MCF 10A (cell line): ENCODE measurements around the gene NEK6. TPM values are rescaled to one million over a fixed set of nuclear protein-coding genes. Genes with fewer than 3 reads are reported as not detected.
A peak's percentile ranks its signal among the peaks of the same experiment; 100 is the strongest.

Experiments
- BruUV-seq: library from RNA; stranded (reverse); fragments of 400-500 nt; replicated peaks from 2 replicates; lab custom pipeline; 2021; lab: Mats Ljungman, UMichigan
- CTCF ChIA-PET: fragments of 300-600 bp; sonication (Branson Sonifier 250); formaldehyde crosslinking; extraction: SDS; loops from one replicate; lab custom pipeline; 2021; ENCODE audit warnings: antibody characterized with exemption, inconsistent platforms; lab: Yijun Ruan, JAX
- POLR2A ChIA-PET: fragments of 300-600, 350-650 bp; sonication (Branson Sonifier 250); formaldehyde crosslinking; extraction: SDS; loops from one replicate; lab custom pipeline; 2020; ENCODE audit warnings: antibody characterized with exemption, inconsistent platforms; lab: Yijun Ruan, JAX
- DNase-seq: peaks from one replicate; pipeline ENCODE4 v3.0.0-alpha.2; 2018; ENCODE audit not compliant: unreplicated experiment
- H3K27ac Mint-ChIP-seq: one replicate; pipeline ENCODE4 v1.8.0; 2022; ENCODE audit warnings: mild to moderate bottlenecking, low read depth, mixed read lengths; ENCODE audit not compliant: unreplicated experiment
- H3K27me3 Mint-ChIP-seq: one replicate; pipeline ENCODE4 v1.8.0; 2022; ENCODE audit warnings: mixed read lengths; ENCODE audit not compliant: insufficient read depth, unreplicated experiment
- H3K36me3 Mint-ChIP-seq: one replicate; pipeline ENCODE4 v1.8.0; 2022; ENCODE audit warnings: mild to moderate bottlenecking, moderate library complexity, mixed read lengths; ENCODE audit not compliant: insufficient read depth, unreplicated experiment
- H3K4me1 Mint-ChIP-seq: one replicate; pipeline ENCODE4 v1.8.0; 2022; ENCODE audit warnings: mixed read lengths; ENCODE audit not compliant: insufficient read depth, unreplicated experiment
- H3K4me3 Mint-ChIP-seq: one replicate; pipeline ENCODE4 v1.8.0; 2022; ENCODE audit warnings: mild to moderate bottlenecking, moderate library complexity, mixed read lengths; ENCODE audit not compliant: unreplicated experiment
- H3K9me3 Mint-ChIP-seq: one replicate; pipeline ENCODE4 v1.8.0; 2022; ENCODE audit warnings: mixed read lengths; ENCODE audit not compliant: unreplicated experiment
- intact Hi-C: fragments of 100-400 bp; cut with micrococcal nuclease; formaldehyde crosslinking; loops from 2 replicates; pipeline ENCODE4 v1.14.1; 2022
- total RNA-seq: library from RNA; stranded (reverse); gene quantifications from 2 replicates; pipeline ENCODE4 v1.2.3, GENCODE V29; 2022
- TF ChIP-seq, protein P1 (sequence below): fragments of 200-600 bp; IDR thresholded peaks from one replicate; pipeline ENCODE4 v1.8.0; 2022; ENCODE audit warnings: antibody characterized with exemption, mild to moderate bottlenecking; ENCODE audit not compliant: unreplicated experiment

The NEK6 gene
- total RNA-seq, 1 experiment from 2014 or later: 27.5 TPM

DNA sequence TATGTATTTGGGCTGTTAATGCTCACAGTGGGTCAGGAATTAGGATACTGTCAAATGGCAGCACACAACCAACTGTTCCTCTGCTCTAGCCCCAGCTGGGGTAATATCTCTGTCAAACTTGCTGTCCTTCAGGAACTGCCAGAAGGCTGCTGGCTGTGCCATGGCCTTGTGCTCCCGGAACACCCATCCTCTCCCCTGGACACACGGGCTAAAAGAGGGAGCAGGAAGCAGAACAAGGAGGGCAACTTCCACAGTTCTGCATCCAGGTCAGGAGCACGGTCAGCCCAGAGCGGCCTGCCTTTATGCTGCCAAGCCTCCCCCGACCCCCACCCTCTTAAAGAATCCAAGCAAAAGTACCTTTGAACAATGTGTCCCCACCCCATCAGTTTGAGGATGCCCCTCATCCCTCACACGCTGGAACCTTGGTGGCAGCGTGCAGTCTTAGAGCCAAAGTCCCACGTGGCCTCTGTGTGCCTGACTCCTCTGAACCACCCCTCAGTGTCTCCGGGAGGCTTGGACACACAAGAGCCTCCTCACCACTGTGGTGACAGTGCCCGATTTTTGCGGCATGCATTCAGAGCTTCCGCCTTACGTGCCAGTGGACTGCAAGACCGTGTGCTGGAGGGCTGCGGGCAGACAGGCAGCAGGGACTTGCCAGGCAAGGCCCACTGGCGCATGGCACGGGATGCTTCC lies 96.7 kb downstream of the NEK6 start:
- TF ChIP-seq, protein P1, sequence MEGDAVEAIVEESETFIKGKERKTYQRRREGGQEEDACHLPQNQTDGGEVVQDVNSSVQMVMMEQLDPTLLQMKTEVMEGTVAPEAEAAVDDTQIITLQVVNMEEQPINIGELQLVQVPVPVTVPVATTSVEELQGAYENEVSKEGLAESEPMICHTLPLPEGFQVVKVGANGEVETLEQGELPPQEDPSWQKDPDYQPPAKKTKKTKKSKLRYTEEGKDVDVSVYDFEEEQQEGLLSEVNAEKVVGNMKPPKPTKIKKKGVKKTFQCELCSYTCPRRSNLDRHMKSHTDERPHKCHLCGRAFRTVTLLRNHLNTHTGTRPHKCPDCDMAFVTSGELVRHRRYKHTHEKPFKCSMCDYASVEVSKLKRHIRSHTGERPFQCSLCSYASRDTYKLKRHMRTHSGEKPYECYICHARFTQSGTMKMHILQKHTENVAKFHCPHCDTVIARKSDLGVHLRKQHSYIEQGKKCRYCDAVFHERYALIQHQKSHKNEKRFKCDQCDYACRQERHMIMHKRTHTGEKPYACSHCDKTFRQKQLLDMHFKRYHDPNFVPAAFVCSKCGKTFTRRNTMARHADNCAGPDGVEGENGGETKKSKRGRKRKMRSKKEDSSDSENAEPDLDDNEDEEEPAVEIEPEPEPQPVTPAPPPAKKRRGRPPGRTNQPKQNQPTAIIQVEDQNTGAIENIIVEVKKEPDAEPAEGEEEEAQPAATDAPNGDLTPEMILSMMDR: no peak
- H3K27me3 Mint-ChIP-seq: no peaks in the 10 kb centered on the region
- intact Hi-C loops: no loop called here
- no peak overlapping the region for H3K4me3 Mint-ChIP-seq
- no peak for DNase-seq
- no TSS peak for BruUV-seq
- ChIA-PET POLR2A (no interaction called here), CTCF (no interaction called here)
- H3K36me3 Mint-ChIP-seq: peaks cover 72% of the 10 kb centered on the region
- no peaks in the 10 kb centered on the region for H3K9me3 Mint-ChIP-seq
- H3K27ac Mint-ChIP-seq: no peak overlapping the region
- peaks cover 6% of the 10 kb centered on the region for H3K4me1 Mint-ChIP-seq

DNA sequence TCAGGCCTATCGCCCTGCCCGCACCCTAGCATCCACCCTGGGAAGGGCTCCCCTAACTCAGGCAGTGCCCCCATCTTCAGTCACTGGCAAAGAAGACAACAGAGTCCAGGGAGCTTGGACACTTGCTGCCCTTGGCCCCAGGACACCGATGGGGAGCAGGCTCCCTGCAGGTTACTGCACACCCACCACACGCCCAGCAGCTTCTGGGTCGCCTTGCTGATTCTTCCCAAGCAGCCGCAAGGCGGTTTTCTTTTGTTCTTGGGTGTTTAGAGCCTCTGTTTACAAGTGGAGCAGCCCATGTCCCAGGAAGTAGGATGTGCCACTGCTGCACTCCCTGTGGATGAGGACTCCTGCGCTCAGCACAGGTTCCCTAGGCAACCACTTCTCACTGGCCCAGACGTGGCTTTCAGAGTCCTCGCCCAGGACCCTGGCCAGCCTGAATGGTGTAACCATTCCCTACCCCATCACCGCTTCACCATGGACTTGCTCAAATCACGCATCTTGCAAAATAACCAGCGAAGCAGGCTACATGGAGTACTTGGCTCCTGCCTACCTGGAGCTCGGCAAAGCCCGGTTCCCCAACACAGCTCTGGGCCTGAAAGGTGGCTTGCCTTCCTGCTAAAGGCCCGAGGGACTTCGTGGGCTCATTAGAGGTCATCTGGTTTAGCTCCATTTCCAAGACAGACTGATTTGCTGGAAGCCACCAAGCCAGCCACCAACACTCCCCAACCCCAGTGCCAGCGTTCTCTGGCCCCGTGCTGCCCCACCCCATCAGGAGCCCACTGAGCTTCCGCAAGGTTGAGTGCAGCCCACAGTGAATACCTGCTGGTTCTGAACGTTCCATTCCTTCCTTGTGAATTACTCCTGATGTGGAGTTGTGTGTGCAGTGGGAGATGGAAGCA lies 97.5 kb downstream of the NEK6 start:
- Mint-ChIP-seq H3K4me3 (no peak overlapping the region), H3K27ac (no peak overlapping the region), H3K9me3 (no peaks in the 10 kb centered on the region), H3K36me3 (peaks cover 64% of the 10 kb centered on the region), H3K4me1 (peaks cover 11% of the 10 kb centered on the region), H3K27me3 (no peaks in the 10 kb centered on the region)
- no TSS peak for BruUV-seq
- intact Hi-C loops: no loop called here
- TF ChIP-seq, protein P1: no peak
- POLR2A ChIA-PET: no interaction called here
- CTCF ChIA-PET: no interaction called here
- no peak for DNase-seq

DNA sequence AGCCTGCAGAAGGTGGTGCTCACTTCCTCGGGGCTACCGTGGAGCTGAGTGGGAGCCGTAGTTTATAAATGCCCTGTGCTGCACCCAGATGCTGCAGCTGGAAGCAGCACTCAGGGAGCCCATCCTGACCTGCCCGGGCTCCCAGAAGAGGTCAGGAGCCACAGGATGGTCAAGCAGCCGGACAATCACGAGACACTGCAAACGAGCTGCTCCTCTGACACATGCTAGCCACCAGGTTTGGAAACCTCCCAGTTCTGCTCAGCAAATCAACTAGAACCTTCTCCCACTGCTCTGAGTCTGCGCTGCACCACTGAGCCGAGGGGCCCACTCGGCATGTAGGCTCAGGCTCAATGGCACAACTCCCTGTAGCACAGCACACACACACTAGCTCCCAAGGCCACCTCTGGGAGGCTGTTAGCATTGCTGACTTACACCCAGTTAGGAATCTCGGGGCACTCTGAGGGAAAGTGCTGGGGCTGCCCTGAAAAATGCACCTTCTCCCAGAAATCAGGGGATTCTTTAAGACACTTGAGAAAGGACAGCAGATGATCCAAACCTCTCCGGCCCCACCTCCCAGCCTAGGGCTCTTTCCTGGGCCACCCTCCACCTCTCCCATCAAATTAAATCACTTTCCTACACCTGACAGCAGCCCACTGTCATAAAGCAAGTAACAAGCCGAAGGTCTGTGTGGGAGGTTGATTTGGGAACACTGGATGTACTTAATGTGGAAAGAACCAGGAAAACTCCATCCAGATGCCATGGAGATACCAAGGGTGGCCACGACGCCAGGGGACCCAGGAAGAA lies 98.4 kb downstream of the NEK6 start:
- Mint-ChIP-seq H3K27ac (peak overlapping the region; percentile 12), H3K4me3 (no peak overlapping the region), H3K4me1 (peaks cover 11% of the 10 kb centered on the region), H3K9me3 (no peaks in the 10 kb centered on the region), H3K27me3 (no peaks in the 10 kb centered on the region), H3K36me3 (peaks cover 56% of the 10 kb centered on the region)
- no peak for DNase-seq
- intact Hi-C loops: no loop called here
- CTCF ChIA-PET: no interaction called here
- no TSS peak for BruUV-seq
- TF ChIP-seq, protein P1: no peak
- POLR2A ChIA-PET: no interaction called here
